Right atrium auricular region (tissue), 2 donors: ENCODE results near the gene NCDN. TPM values are rescaled to one million over a fixed set of nuclear protein-coding genes. Genes with fewer than 3 reads are reported as not detected.

Experiments
- DNase-seq: peaks from one replicate; pipeline ENCODE4 v3.0.0-alpha.2; 2019; ENCODE audit warnings: low spot score
- H3K27ac ChIP-seq, 2 donors: fragments of 200-600 bp; sonication (generic); 1 replicate in 1 of 2; 2 replicates in 1 of 2; pipeline ENCODE4 v1.5.1; 2016 to 2019
- H3K27me3 ChIP-seq, 2 donors: fragments of 200-600 bp; sonication (generic); one replicate each; pipeline versions ENCODE4 v1.5.1 to v1.6.0; 2017 to 2019
- H3K36me3 ChIP-seq: fragments of 200-600 bp; sonication (generic); one replicate; pipeline ENCODE4 v1.5.1; 2016
- H3K4me1 ChIP-seq, 2 donors: fragments of 200-600 bp; sonication (generic); one replicate each; pipeline versions ENCODE4 v1.5.1 to v1.6.0; 2017 to 2019
- H3K4me3 ChIP-seq, 2 donors: fragments of 200-600 bp; sonication (generic); 1 replicate in 1 of 2; 2 replicates in 1 of 2; pipeline ENCODE4 v1.5.1; 2017 to 2019; ENCODE audit warnings: mild to moderate bottlenecking in 1 of 2, moderate library complexity in 1 of 2
- H3K9me3 ChIP-seq, 2 donors: fragments of 200-600 bp; sonication (generic); one replicate each; pipeline ENCODE4 v1.5.1; 2019
- total RNA-seq, 2 donors: library from RNA; depleted of rRNA; stranded (reverse); fragments of >200 nt; gene quantifications; one replicate each; pipeline ENCODE4 v1.1.0, GENCODE V29; 2016
- TF ChIP-seq, protein P1 (sequence below), 2 donors: fragments of 200-600 bp; sonication (generic); IDR thresholded peaks; one replicate each; pipeline ENCODE4 v1.5.1; 2019; ENCODE audit warnings: antibody characterized with exemption in 2 of 2

NCDN gene
- total RNA-seq, 2 donors from 2014 or later: 30.6 to 33.7 TPM

DNA sequence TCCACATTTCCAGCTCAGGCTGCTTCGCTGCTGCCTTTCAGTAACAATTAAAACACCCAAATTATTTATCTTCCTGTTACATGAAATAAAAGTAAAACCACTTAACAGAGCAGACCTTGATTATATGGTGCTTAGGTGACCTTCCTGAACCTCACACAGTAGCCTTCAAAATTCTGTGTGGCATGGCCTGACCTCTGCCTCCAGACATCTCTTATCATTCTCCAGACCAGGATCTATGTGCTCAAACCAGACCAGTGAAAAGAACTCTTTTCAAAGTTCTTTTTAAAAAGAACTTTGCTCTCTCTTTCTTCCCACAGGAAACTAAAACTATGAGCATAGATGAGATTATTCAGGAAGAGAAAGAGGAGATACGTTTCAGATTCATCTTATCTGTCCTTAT is 38.2 kb upstream of the NCDN start:
- Histone ChIP-seq H3K36me3 (no peaks in the 10 kb centered on the region), H3K27me3 (no peaks in the 10 kb centered on the region), H3K4me1 (no peaks in the 10 kb centered on the region), H3K27ac (no peak overlapping the region), H3K4me3 (no peak overlapping the region), H3K9me3 (peaks cover 0 to 6% of the 10 kb centered on the region in 2 donors)
- TF ChIP-seq, protein P1, sequence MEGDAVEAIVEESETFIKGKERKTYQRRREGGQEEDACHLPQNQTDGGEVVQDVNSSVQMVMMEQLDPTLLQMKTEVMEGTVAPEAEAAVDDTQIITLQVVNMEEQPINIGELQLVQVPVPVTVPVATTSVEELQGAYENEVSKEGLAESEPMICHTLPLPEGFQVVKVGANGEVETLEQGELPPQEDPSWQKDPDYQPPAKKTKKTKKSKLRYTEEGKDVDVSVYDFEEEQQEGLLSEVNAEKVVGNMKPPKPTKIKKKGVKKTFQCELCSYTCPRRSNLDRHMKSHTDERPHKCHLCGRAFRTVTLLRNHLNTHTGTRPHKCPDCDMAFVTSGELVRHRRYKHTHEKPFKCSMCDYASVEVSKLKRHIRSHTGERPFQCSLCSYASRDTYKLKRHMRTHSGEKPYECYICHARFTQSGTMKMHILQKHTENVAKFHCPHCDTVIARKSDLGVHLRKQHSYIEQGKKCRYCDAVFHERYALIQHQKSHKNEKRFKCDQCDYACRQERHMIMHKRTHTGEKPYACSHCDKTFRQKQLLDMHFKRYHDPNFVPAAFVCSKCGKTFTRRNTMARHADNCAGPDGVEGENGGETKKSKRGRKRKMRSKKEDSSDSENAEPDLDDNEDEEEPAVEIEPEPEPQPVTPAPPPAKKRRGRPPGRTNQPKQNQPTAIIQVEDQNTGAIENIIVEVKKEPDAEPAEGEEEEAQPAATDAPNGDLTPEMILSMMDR (IDR thresholded peaks at IDR 0.05): no peak
- no peak for DNase-seq

DNA sequence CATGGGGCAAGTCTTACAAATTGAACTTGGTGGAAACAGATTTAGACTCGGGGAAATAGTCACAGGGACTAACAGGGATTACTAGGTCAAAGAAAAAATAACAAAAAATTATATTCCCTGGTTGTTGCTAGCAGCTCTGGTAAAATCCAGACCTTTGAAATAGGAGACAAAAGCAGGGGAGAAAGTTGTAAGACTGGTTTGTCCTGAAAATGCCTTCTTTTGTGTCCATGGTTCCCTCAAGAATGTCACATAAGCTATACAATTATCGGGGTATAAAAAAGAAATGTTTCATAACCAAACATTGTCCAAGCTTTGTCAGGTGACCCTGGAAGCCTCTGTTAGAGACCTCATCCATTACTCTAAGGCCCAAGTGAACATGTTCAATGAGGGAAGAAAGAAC is 33.5 kb upstream of the NCDN start:
- no peaks in the 10 kb centered on the region for H3K27me3 ChIP-seq
- TF ChIP-seq, protein P1 (IDR thresholded peaks at IDR 0.05): no peak
- H3K4me3 ChIP-seq: no peak overlapping the region
- H3K4me1 ChIP-seq: no peaks in the 10 kb centered on the region
- H3K9me3 ChIP-seq: no peaks in the 10 kb centered on the region
- H3K36me3 ChIP-seq: no peaks in the 10 kb centered on the region
- DNase-seq: no peak
- H3K27ac ChIP-seq: no peak overlapping the region

DNA sequence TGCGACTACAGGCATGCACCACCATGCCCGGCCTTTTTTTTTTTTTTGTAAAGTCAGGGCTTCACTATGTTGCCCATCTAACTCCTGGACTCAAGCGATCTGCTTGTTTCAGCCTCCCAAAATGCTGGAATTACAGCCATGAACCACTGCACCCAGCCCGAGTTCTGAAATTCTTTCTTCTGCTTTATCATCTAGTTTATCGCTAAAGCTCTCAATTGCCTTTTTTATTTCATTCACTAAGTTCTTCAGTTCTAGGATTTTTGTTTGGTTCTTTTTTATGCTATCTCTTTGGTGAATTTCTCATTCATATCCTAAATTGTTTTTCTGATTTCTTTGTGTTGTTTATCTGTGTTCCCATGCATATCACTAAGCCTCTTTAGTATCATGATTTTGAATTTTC is 27.4 kb upstream of the NCDN start:
- Histone ChIP-seq H3K4me3 (no peak overlapping the region), H3K4me1 (peaks cover 0 to 20% of the 10 kb centered on the region in 2 donors), H3K27me3 (no peaks in the 10 kb centered on the region), H3K9me3 (no peaks in the 10 kb centered on the region), H3K27ac (no peak overlapping the region), H3K36me3 (peaks cover 16% of the 10 kb centered on the region)
- TF ChIP-seq, protein P1 (IDR thresholded peaks at IDR 0.05): no peak
- DNase-seq: no peak

DNA sequence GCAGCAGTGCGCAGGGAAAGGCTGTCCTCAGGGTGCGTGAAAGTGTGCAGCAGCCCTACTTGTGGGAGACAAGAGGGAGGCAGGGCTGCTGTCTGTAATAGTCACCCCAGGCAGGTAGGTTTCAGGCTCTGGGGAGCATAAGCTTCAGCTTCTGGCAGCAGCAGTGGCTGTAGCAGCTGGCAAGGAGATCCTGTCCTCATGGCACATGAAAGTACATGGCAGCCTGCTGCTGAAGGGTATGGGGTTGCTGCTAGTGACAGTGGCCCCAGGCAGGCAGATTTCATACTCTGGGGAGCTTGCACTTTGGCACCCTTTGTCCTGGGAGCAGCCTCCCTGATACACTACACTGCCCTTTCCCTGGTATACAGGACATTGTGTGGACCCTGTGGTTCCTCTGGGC is 26.7 kb upstream of the NCDN start:
- TF ChIP-seq, protein P1 (IDR thresholded peaks at IDR 0.05): no peak
- Histone ChIP-seq H3K36me3 (peaks cover 16% of the 10 kb centered on the region), H3K27me3 (no peaks in the 10 kb centered on the region), H3K4me1 (peaks cover 0 to 20% of the 10 kb centered on the region in 2 donors), H3K27ac (peak overlapping the region in 1 of 2 donors; percentile 36), H3K9me3 (no peaks in the 10 kb centered on the region), H3K4me3 (no peak overlapping the region)
- DNase-seq: no peak

GRCh38 chr1:35531368-35531767 is 26.2 kb upstream of the NCDN start:
- peaks cover 0 to 20% of the 10 kb centered on the region in 2 donors for H3K4me1 ChIP-seq
- no peaks in the 10 kb centered on the region for H3K27me3 ChIP-seq
- no peak for DNase-seq
- H3K36me3 ChIP-seq: peaks cover 16% of the 10 kb centered on the region
- peak overlapping the region in 1 of 2 donors; percentile 36 for H3K27ac ChIP-seq
- TF ChIP-seq, protein P1 (IDR thresholded peaks at IDR 0.05): no peak
- no peaks in the 10 kb centered on the region for H3K9me3 ChIP-seq
- no peak overlapping the region for H3K4me3 ChIP-seq

GRCh38 chr1:35532497-35533223 is 24.9 kb upstream of the NCDN start:
- DNase-seq: no peak
- H3K4me1 ChIP-seq: peaks cover 0 to 28% of the 10 kb centered on the region in 2 donors
- TF ChIP-seq, protein P1 (IDR thresholded peaks at IDR 0.05): no peak
- H3K36me3 ChIP-seq: peaks cover 16% of the 10 kb centered on the region
- H3K9me3 ChIP-seq: no peaks in the 10 kb centered on the region
- H3K27me3 ChIP-seq: no peaks in the 10 kb centered on the region
- H3K4me3 ChIP-seq: no peak overlapping the region
- H3K27ac ChIP-seq: peak overlapping the region in 1 of 2 donors; percentile 36
